Chondrocyte (in vitro differentiated cells): ENCODE measurements around the gene NR2C2. TPM values are rescaled to one million over a fixed set of nuclear protein-coding genes. Genes with fewer than 3 reads are reported as not detected.

Experiments used
- DNase-seq: peaks from one replicate; pipeline ENCODE4 v3.0.0; 2021; ENCODE audit warnings: mixed read lengths, low spot score
- H3K27ac Mint-ChIP-seq: one replicate; pipeline ENCODE4 v1.8.0; 2021; ENCODE audit warnings: mild to moderate bottlenecking, moderate library complexity, mixed read lengths; ENCODE audit not compliant: unreplicated experiment
- H3K27me3 Mint-ChIP-seq: 2 replicates; pipeline ENCODE4 v1.8.0; 2021; ENCODE audit warnings: low read depth, mixed read lengths
- H3K36me3 Mint-ChIP-seq: 2 replicates; pipeline ENCODE4 v1.8.0; 2021; ENCODE audit warnings: low read depth, mixed read lengths
- H3K4me1 Mint-ChIP-seq: 2 replicates; pipeline ENCODE4 v1.8.0; 2021; ENCODE audit warnings: low read depth, mild to moderate bottlenecking, mixed read lengths
- H3K4me3 Mint-ChIP-seq: one replicate; pipeline ENCODE4 v1.8.0; 2021; ENCODE audit warnings: mild to moderate bottlenecking, moderate library complexity, mixed read lengths; ENCODE audit not compliant: unreplicated experiment
- H3K9me3 Mint-ChIP-seq: 2 replicates; pipeline ENCODE4 v1.8.0; 2021; ENCODE audit warnings: low read depth, mixed read lengths
- CTCF ChIP-seq: fragments of 200-600 bp; sonication (generic); IDR thresholded peaks from 2 replicates; pipeline ENCODE4 v1.5.0; 2021; ENCODE audit warnings: antibody characterized with exemption, mild to moderate bottlenecking, moderate library complexity
- total RNA-seq: library from RNA; stranded (reverse); gene quantifications from 3 replicates; pipeline ENCODE4 v1.2.1, GENCODE V29; 2021

Gene NR2C2
- total RNA-seq, 1 donor from 2014 or later = 42.5 TPM

- H3K9me3 Mint-ChIP-seq = no peaks in the 10 kb centered on the region
- H3K4me1 Mint-ChIP-seq = peaks cover 22% of the 10 kb centered on the region
- no peak overlapping the region for H3K4me3 Mint-ChIP-seq
- peaks cover 7% of the 10 kb centered on the region for H3K36me3 Mint-ChIP-seq
- no peak for DNase-seq
- H3K27ac Mint-ChIP-seq = no peak overlapping the region
- no peaks in the 10 kb centered on the region for H3K27me3 Mint-ChIP-seq
- TF ChIP-seq CTCF = no peak
These were observed 119.1 kb downstream of the NR2C2 start for GRCh38 chr3:15066467-15066866.

- Mint-ChIP-seq H3K4me1 (peaks cover 6% of the 10 kb centered on the region), H3K9me3 (no peaks in the 10 kb centered on the region), H3K4me3 (no peak overlapping the region), H3K27me3 (no peaks in the 10 kb centered on the region), H3K27ac (no peak overlapping the region), H3K36me3 (peaks cover 20% of the 10 kb centered on the region)
- TF ChIP-seq CTCF = no peak
- DNase-seq = no peak
These were observed 122.1 kb downstream of the NR2C2 start for GRCh38 chr3:15069441-15069840.

- Mint-ChIP-seq H3K4me1 (no peaks in the 10 kb centered on the region), H3K9me3 (no peaks in the 10 kb centered on the region), H3K27me3 (no peaks in the 10 kb centered on the region), H3K36me3 (peaks cover 38% of the 10 kb centered on the region), H3K27ac (no peak overlapping the region), H3K4me3 (no peak overlapping the region)
- DNase-seq = no peak
- no peak for TF ChIP-seq CTCF
These were observed 124.3 kb downstream of the NR2C2 start for GRCh38 chr3:15071699-15072098.

- H3K27me3 Mint-ChIP-seq = no peaks in the 10 kb centered on the region
- no peak overlapping the region for H3K27ac Mint-ChIP-seq
- H3K4me3 Mint-ChIP-seq = no peak overlapping the region
- H3K36me3 Mint-ChIP-seq = peaks cover 49% of the 10 kb centered on the region
- no peaks in the 10 kb centered on the region for H3K9me3 Mint-ChIP-seq
- no peak for DNase-seq
- no peak for TF ChIP-seq CTCF
- no peaks in the 10 kb centered on the region for H3K4me1 Mint-ChIP-seq
These were observed 127.1 kb downstream of the NR2C2 start for GRCh38 chr3:15074500-15074899.

- no peak for DNase-seq
- Mint-ChIP-seq H3K4me1 (no peaks in the 10 kb centered on the region), H3K27ac (no peak overlapping the region), H3K4me3 (no peak overlapping the region), H3K36me3 (peaks cover 63% of the 10 kb centered on the region), H3K27me3 (no peaks in the 10 kb centered on the region), H3K9me3 (no peaks in the 10 kb centered on the region)
- TF ChIP-seq CTCF = no peak
These were observed 131.7 kb downstream of the NR2C2 start for GRCh38 chr3:15079091-15079490.
